ENCODE results near the gene ABHD1. TPM values are rescaled to one million over a fixed set of nuclear protein-coding genes. Genes with fewer than 3 reads are reported as not detected.

Gene ABHD1
- total RNA-seq, 4 donors from 2014 or later: 0.75 to 1.5 TPM; not detected in 2

DNA sequence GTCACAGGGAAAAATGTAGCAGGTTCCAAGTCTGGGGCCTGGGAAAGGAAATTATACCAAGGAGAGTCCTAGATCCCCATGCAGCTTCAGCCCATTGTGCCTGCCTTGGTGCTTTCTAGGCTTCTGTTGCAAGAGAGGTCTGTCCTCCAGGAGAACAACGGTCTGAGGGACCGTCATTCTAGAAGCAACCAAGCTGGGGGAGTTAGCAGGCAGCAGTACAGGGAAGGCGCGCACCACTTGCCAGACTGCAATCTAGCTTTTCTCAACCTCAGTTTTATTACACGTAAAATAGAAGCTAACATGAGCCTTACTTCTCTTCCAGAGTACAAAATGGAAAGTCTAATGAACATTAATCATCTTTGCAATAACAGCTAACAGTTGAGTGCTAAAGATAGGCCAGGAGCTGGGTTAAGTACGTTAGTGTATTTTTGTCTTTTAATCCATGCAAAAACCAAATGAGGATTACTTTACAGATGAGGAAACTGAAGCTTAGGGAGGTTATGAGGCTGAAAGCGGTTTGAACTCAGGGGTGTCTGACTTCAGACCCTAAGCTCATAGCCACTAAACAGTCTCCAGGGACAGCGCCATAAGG lies 27.1 kb downstream of the ABHD1 start:
- TF ChIP-seq, protein P1, sequence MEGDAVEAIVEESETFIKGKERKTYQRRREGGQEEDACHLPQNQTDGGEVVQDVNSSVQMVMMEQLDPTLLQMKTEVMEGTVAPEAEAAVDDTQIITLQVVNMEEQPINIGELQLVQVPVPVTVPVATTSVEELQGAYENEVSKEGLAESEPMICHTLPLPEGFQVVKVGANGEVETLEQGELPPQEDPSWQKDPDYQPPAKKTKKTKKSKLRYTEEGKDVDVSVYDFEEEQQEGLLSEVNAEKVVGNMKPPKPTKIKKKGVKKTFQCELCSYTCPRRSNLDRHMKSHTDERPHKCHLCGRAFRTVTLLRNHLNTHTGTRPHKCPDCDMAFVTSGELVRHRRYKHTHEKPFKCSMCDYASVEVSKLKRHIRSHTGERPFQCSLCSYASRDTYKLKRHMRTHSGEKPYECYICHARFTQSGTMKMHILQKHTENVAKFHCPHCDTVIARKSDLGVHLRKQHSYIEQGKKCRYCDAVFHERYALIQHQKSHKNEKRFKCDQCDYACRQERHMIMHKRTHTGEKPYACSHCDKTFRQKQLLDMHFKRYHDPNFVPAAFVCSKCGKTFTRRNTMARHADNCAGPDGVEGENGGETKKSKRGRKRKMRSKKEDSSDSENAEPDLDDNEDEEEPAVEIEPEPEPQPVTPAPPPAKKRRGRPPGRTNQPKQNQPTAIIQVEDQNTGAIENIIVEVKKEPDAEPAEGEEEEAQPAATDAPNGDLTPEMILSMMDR (IDR thresholded peaks at IDR 0.05; ENCODE audit: low read depth): no peak

DNA sequence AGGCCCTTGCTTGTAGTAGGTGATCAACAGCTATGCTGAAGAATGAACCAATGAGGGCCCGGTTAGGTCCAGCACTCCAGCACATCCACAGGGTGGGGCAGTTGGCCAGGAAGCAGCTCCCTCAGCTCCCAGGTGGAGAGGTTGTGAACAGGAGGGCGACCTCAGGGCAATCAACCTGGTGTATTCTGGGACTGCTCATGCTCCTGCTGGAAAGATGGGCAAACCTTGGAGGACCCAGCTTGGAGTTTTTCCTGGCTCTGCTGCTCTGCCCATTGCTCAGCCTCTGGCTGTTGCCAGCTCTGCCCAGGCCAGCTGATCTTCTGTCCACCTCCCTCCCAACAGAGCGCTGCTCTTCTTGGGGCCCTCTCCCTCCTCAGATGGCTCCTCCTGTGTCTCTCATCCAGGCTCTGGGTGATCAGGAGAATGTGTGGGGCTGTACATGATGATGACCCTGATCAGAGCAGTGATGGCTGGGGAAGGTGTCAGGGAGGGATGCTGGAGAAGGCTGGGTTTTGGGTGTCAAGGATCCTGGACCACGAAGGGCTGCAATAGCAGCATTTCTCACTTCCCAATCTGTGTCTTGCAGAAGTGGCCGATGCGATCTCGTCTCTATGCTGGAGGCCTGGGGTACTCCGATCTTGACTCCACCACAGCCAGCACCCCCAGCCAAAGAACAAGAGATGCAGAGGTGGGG lies 28.6 kb downstream of the ABHD1 start:
- TF ChIP-seq, protein P1 (IDR thresholded peaks at IDR 0.05; ENCODE audit: low read depth): no peak

DNA sequence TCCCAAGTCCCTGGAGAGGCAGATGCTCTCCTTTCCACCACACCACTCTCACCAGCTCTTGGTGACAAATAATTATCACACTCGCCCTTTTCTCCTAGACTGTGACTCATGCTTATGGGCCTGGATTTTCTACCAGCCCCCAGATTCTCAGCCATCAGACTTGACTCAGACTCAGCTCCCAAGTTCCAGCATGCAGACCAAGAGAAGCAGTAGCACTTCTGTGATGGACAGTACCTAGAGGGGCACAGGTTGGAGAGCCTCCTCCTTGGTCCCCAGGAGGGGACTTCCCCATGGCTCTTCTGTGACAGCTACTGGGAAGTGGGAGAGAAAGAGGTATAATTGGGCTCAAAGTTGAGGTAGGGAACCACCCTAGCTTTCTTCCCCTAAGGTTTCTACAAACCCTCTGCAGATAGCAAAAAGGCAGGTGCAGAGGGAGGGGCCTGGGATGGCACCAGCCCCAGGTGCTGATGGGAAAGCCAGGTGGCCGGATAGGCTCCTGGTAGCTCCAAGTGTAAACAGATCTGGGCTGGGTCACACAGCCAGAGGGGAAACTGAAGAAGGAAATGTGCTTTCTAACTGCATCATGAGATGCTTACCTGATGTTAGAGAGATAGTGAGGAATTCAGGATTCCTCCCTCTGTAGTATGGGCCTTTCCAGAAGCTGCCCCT lies 29.3 kb downstream of the ABHD1 start:
- TF ChIP-seq, protein P1 (IDR thresholded peaks at IDR 0.05; ENCODE audit: low read depth): no peak

DNA sequence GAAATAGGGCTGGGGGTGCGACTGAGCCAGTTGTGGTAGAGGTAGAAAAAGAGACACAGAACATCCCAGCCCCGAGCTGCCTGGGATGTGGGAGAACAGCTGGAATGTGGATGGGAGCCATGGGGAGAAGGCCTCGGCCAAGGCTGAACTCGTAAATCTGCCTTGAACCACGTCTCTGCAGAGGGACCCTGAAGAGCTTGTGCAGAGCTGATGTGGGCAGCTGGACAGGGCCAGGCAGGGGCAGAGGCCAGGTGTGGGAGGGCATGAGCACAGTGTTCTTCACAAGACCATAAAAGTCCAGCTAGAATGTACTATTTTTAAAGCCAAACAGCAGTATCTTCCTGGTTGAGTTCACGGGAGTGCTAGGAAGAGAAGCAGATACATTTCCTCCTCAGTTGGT lies 30.9 kb downstream of the ABHD1 start:
- TF ChIP-seq, protein P1 (IDR thresholded peaks at IDR 0.05; ENCODE audit: low read depth): no peak

DNA sequence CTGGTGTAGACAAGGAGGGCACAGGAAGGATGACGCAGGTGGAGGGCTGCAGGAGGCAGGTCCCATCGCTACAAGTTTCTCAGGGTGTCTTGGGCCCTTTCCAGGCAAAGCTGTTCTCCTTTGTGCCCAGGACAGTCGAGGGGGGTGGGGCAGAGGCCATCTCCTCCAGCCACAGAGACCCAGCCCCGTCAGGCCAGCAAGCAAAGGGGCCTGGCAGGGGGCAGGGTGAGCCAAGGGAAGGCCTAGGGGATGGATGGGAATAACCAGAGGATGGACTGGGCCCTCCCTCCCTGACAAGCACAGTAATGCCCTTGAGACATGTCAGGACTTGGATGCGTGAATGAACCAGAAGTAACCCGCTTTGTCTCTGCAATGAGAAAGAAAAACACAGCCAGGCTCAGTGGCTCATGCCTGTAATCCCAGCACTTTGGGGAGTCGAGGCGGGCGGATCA lies 31.5 kb downstream of the ABHD1 start:
- TF ChIP-seq, protein P1 (IDR thresholded peaks at IDR 0.05; ENCODE audit: low read depth): no peak

DNA sequence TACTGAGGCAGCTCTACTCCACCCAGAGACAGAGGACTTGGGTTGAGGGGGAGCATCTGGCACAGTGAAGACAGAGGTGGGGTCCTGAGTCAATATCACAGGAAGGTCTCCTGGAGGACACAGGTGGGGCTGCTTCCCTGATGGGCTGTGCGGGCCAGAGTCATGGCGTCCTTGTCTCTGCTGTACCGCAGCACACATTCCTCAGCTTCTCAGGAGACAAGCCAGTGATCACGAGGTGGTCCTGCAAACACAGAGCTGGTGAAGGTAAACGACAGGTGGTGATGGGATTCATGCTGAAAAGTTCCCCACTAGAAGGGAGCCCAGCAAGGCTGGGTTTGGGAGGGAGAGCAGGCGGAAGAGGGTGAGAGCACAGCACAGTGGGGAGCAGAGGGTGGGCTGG lies 34.9 kb downstream of the ABHD1 start:
- TF ChIP-seq, protein P1 (IDR thresholded peaks at IDR 0.05; ENCODE audit: low read depth): no peak

DNA sequence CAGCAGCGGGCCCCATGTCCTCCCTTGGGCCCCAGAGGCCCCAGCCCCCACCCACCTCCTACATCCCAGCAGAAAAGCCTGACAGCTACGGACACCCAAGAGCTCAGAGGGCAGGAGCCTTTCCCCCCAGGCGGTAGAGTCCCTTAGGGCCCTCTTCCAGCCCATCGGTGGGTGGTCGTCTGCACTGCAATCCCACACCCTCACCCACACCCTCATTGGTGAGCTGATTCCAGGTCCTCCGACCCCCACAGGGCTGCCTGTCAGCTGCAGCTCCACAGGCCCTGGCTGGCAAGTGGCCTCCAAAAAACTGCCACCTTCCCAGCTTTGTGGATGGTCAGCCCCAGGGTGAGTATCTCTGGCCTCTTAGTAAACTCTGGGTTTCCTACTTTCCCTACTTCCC lies 35.7 kb downstream of the ABHD1 start:
- TF ChIP-seq, protein P1 (IDR thresholded peaks at IDR 0.05; ENCODE audit: low read depth): no peak
